ENCODE results near the gene ISCA1. TPM values are rescaled to one million over a fixed set of nuclear protein-coding genes. Genes with fewer than 3 reads are reported as not detected.
"Not testable (repeated sequence)": the region's sequence is repeated elsewhere in the genome, so short reads cannot be mapped to it uniquely, and the experiment has no call there.

ISCA1 gene
- total and polyA plus RNA-seq, 5 donors from 2014 or later = 60.2 to 91.7 (median 64.1) TPM

DNA sequence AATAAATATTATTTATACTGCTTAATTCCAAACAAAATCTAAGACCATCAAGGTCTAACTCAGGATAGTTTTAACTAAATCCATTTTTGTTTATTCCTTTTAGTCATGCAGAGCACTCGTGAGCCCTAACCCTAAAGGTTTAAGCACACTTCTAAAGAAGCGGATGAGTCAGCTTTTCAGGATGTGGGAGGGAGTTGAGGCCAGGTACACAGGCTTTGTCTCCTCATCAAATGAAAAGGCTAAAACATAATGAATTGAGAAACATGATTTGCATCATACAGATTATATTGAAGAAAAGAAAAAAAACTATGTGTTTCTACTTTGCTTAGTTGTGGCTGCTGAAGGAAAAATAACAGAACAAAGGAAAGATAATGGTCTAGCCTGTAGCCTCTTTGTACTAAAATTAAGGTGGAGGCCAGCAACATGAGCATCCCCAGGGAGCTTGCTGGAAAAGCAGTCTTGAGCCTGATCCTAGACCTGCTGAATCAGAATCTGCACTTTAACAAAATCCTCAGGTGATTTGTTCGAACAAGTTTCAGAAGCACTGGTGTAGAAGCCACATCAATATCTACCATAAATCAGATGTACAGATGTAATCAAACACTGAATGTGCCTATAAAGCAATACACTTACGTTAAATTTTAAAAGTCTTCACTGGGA, 21.1 kb upstream of the ISCA1 start:
- Mint-ChIP-seq H3K27me3 (no peaks in the 10 kb centered on the region), H3K9me3 (no peaks in the 10 kb centered on the region), H3K4me1 (peaks cover 15 to 26% (median 21%) of the 10 kb centered on the region in 4 donors), H3K4me3 (peak overlapping the region in 3 of 4 donors; percentile 13 to 26 (median 15)), H3K27ac (peak overlapping the region; percentile 72 to 85 (median 77)), H3K36me3 (peaks cover 53% of the 10 kb centered on the region)
- peaks cover 96% of the 10 kb centered on the region for H3K36me3 ChIP-seq (ENCODE audit: control insufficient read depth, insufficient read depth, low read length)
- peak; percentile 99 to 100 for ATAC-seq (ENCODE audit: low read depth in 2 of 2)
- no peaks in the 10 kb centered on the region for H3K27me3 ChIP-seq (ENCODE audit: control insufficient read depth, insufficient read depth, low read length)
- no peak overlapping the region for H3K27ac ChIP-seq (ENCODE audit: insufficient read depth, low read length, poor library complexity, severe bottlenecking)
- peak overlapping the region; percentile 7 for H3K4me3 ChIP-seq (ENCODE audit: low read depth, low read length)
- H3K4me1 ChIP-seq (ENCODE audit: control insufficient read depth, insufficient read depth, low read length, poor library complexity, severe bottlenecking) = peaks cover 16% of the 10 kb centered on the region
- no peaks in the 10 kb centered on the region for H3K9me3 ChIP-seq (ENCODE audit: control insufficient read depth in 2 of 2, low read length in 2 of 2)
- peak; percentile 13 to 81 (median 34) for DNase-seq

DNA sequence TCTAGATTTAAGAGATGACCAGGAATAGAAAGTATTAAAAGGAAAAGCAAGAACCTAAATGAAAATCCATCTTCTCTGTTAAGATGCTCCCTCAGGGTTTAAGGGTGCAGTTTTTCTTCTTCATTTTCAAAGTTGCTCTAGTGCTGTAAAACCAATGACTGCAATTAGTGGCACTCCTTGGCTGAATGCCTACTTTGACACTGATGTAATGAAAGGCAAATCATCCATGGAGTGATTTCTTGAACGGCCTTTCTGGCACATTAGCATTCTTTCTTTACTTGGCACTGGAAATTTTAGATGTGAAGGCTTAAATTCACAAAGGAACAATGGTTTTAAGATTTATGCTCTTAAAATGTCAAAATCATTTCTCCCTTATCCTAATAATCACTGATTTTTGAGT, 19.3 kb upstream of the ISCA1 start:
- Histone ChIP-seq H3K4me1 (ENCODE audit: control insufficient read depth, insufficient read depth, low read length, poor library complexity, severe bottlenecking) (peaks cover 16% of the 10 kb centered on the region), H3K27ac (ENCODE audit: insufficient read depth, low read length, poor library complexity, severe bottlenecking) (no peak overlapping the region), H3K36me3 (ENCODE audit: control insufficient read depth, insufficient read depth, low read length) (peaks cover 96% of the 10 kb centered on the region), H3K27me3 (ENCODE audit: control insufficient read depth, insufficient read depth, low read length) (no peaks in the 10 kb centered on the region), H3K4me3 (ENCODE audit: low read depth, low read length) (no peak overlapping the region), H3K9me3 (ENCODE audit: control insufficient read depth in 2 of 2, low read length in 2 of 2) (no peaks in the 10 kb centered on the region)
- ATAC-seq (ENCODE audit: low read depth in 2 of 2) (no peak), DNase-seq (no peak)
- Mint-ChIP-seq H3K4me3 (no peak overlapping the region), H3K4me1 (peaks cover 15 to 31% (median 29%) of the 10 kb centered on the region in 4 donors), H3K27me3 (no peaks in the 10 kb centered on the region), H3K27ac (peak overlapping the region in 2 of 3 donors; percentile 59 to 69), H3K36me3 (peaks cover 58% of the 10 kb centered on the region), H3K9me3 (no peaks in the 10 kb centered on the region)

DNA sequence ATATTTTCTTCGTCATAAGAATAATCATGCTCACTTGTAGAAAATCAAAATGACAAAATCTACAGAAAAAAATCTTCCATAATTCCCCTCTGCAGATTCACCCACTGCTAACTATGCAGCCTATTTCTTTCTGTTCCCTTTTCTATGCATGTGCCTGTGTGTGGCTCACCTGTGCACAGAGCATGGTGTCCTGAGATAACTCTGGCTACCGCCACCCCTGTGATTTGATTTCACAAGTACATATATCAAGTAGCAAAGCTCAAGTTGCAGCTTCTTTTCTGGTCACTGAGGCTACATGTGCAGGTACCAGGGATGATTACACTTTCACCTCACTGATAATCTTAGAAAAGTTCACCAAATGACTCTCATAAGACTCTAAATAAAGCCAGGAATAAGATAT, 18.4 kb upstream of the ISCA1 start:
- no peak for DNase-seq
- no peak overlapping the region for H3K4me3 Mint-ChIP-seq
- no peak for ATAC-seq (ENCODE audit: low read depth in 2 of 2)
- H3K4me3 ChIP-seq (ENCODE audit: low read depth, low read length) = no peak overlapping the region
- peaks cover 61% of the 10 kb centered on the region for H3K36me3 Mint-ChIP-seq
- no peaks in the 10 kb centered on the region for H3K9me3 ChIP-seq (ENCODE audit: control insufficient read depth in 2 of 2, low read length in 2 of 2)
- H3K27me3 Mint-ChIP-seq = no peaks in the 10 kb centered on the region
- H3K27ac Mint-ChIP-seq = peak overlapping the region in 2 of 3 donors; percentile 26 to 87
- peaks cover 16% of the 10 kb centered on the region for H3K4me1 ChIP-seq (ENCODE audit: control insufficient read depth, insufficient read depth, low read length, poor library complexity, severe bottlenecking)
- H3K27ac ChIP-seq (ENCODE audit: insufficient read depth, low read length, poor library complexity, severe bottlenecking) = no peak overlapping the region
- no peaks in the 10 kb centered on the region for H3K9me3 Mint-ChIP-seq
- H3K4me1 Mint-ChIP-seq = peaks cover 15 to 31% (median 29%) of the 10 kb centered on the region in 4 donors
- H3K36me3 ChIP-seq (ENCODE audit: control insufficient read depth, insufficient read depth, low read length) = peaks cover 91% of the 10 kb centered on the region
- H3K27me3 ChIP-seq (ENCODE audit: control insufficient read depth, insufficient read depth, low read length) = no peaks in the 10 kb centered on the region

DNA sequence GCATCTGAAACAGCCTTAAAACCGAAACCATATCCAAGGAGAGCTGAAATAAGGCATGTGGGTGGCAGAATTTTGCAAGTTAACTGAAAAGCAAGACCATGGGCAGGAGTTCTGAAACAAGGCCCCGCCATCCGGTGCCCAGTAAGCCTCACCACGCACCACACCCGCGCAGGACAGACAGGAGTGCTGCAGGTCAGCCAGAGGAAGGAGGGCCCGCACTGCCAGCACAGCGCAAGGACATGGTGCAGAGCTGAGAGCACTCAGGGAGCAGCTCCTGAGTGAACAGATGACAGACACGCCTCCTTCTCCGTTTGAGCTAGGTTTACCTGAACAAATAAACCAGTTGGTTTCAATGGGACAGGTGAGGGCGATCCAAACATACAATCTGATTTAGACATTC, 16.5 kb upstream of the ISCA1 start:
- peaks cover 9 to 25% (median 20%) of the 10 kb centered on the region in 4 donors for H3K4me1 Mint-ChIP-seq
- H3K9me3 Mint-ChIP-seq = no peaks in the 10 kb centered on the region
- no peaks in the 10 kb centered on the region for H3K27me3 Mint-ChIP-seq
- Histone ChIP-seq H3K27me3 (ENCODE audit: control insufficient read depth, insufficient read depth, low read length) (no peaks in the 10 kb centered on the region), H3K4me3 (ENCODE audit: low read depth, low read length) (no peak overlapping the region), H3K9me3 (ENCODE audit: control insufficient read depth in 2 of 2, low read length in 2 of 2) (no peaks in the 10 kb centered on the region), H3K27ac (ENCODE audit: insufficient read depth, low read length, poor library complexity, severe bottlenecking) (peak overlapping the region; percentile 23), H3K36me3 (ENCODE audit: control insufficient read depth, insufficient read depth, low read length) (peaks cover 85% of the 10 kb centered on the region), H3K4me1 (ENCODE audit: control insufficient read depth, insufficient read depth, low read length, poor library complexity, severe bottlenecking) (peaks cover 8% of the 10 kb centered on the region)
- H3K36me3 Mint-ChIP-seq = peaks cover 57% of the 10 kb centered on the region
- no peak overlapping the region for H3K4me3 Mint-ChIP-seq
- DNase-seq (no peak), ATAC-seq (ENCODE audit: low read depth in 2 of 2) (no peak)
- peak overlapping the region in 1 of 3 donors; percentile 56 for H3K27ac Mint-ChIP-seq

DNA sequence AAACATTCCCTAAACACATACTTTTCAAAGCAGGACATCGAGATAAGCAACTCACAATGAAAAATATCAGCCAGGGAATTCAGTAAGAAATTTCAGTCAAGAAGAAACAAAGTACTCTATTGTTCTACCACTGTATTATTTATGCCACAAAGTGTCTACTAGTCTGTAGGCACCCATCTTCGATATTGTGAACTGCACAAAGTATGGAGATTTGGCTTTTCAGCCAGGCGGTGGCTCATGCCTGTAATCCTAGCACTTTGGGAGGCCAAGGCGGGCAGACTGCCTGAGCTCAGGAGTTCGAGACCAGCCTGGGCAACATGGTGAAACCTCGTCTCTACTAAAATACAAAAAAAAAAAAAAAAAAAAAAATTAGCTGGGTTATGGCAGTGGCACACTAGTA, 8.0 kb upstream of the ISCA1 start:
- H3K27ac ChIP-seq (ENCODE audit: insufficient read depth, low read length, poor library complexity, severe bottlenecking); DNase-seq; H3K9me3 Mint-ChIP-seq; H3K27me3 Mint-ChIP-seq; H3K4me3 ChIP-seq (ENCODE audit: low read depth, low read length); H3K4me1 ChIP-seq (ENCODE audit: control insufficient read depth, insufficient read depth, low read length, poor library complexity, severe bottlenecking); H3K9me3 ChIP-seq (ENCODE audit: control insufficient read depth in 2 of 2, low read length in 2 of 2); H3K27me3 ChIP-seq (ENCODE audit: control insufficient read depth, insufficient read depth, low read length); ATAC-seq (ENCODE audit: low read depth in 2 of 2); H3K36me3 Mint-ChIP-seq; H3K4me3 Mint-ChIP-seq; H3K27ac Mint-ChIP-seq: not testable (repeated sequence)
- peaks cover 23% of the 10 kb centered on the region for H3K36me3 ChIP-seq (ENCODE audit: control insufficient read depth, insufficient read depth, low read length)
- H3K4me1 Mint-ChIP-seq = peaks cover 0 to 13% (median 9%) of the 10 kb centered on the region in 4 donors

DNA sequence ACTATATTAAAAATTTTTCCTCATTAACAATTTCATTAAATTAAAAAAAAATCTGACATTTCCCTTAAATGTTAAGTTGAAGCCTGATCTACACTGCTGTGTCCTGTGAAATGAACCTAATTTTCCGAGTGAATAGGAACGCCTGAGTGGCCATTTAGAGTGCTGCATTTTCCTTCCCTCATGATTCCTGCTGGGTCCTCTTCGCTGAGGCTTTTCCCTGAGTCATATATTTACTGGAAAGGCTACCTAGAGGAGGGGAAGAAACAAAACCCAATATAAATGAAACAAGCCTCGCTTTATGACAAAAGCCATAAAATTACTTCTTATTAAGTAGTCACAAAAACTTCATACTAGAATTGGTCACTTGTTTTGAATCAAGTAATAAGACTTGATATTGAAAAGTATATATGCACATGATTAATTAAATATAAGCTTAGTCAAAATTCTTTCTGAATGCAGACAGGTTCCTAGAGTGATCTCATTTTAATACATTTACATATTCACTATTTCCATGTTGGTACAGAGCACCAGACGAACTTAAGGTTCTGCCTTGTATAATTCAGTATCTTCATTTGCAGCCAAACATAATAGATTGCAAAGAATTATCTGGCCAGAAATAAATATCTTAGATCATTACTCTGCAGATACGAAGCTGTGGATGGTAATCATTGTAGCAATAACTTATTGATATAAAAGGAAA, 6.3 kb upstream of the ISCA1 start:
- Mint-ChIP-seq H3K36me3 (peaks cover 3% of the 10 kb centered on the region), H3K4me1 (peaks cover 2 to 13% (median 9%) of the 10 kb centered on the region in 4 donors), H3K27ac (no peak overlapping the region), H3K27me3 (no peaks in the 10 kb centered on the region), H3K4me3 (no peak overlapping the region), H3K9me3 (no peaks in the 10 kb centered on the region)
- Histone ChIP-seq H3K4me3 (ENCODE audit: low read depth, low read length) (no peak overlapping the region), H3K27ac (ENCODE audit: insufficient read depth, low read length, poor library complexity, severe bottlenecking) (no peak overlapping the region), H3K9me3 (ENCODE audit: control insufficient read depth in 2 of 2, low read length in 2 of 2) (no peaks in the 10 kb centered on the region), H3K36me3 (ENCODE audit: control insufficient read depth, insufficient read depth, low read length) (peaks cover 12% of the 10 kb centered on the region), H3K4me1 (ENCODE audit: control insufficient read depth, insufficient read depth, low read length, poor library complexity, severe bottlenecking) (no peaks in the 10 kb centered on the region), H3K27me3 (ENCODE audit: control insufficient read depth, insufficient read depth, low read length) (no peaks in the 10 kb centered on the region)
- ATAC-seq (ENCODE audit: low read depth in 2 of 2) (no peak), DNase-seq (no peak)

DNA sequence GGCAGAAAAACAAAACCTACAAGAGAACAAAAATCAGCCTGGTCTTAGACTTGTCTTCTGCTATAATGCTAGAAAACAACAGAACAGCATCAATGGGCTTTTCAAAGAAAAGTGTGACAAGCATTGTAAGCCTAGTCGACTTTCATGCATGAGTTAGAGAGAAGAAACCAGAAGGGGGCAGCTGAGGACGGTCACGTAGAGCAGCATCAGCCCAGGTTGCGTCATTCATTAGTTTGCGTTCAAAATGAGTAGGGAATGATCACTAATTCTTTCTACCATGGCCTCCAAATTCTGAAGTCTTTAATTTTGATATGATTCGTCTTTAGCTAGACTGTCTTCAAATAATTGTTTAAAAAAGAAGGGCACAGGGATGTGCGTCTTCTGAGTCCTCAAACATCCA, 4.7 kb upstream of the ISCA1 start:
- DNase-seq (peak in 2 of 3 donors; percentile 14 to 35), ATAC-seq (ENCODE audit: low read depth in 2 of 2) (no peak)
- peaks cover 3% of the 10 kb centered on the region for H3K36me3 Mint-ChIP-seq
- no peak overlapping the region for H3K27ac ChIP-seq (ENCODE audit: insufficient read depth, low read length, poor library complexity, severe bottlenecking)
- no peak overlapping the region for H3K4me3 Mint-ChIP-seq
- no peak overlapping the region for H3K4me3 ChIP-seq (ENCODE audit: low read depth, low read length)
- no peak overlapping the region for H3K27ac Mint-ChIP-seq
- H3K27me3 Mint-ChIP-seq = no peaks in the 10 kb centered on the region
- H3K36me3 ChIP-seq (ENCODE audit: control insufficient read depth, insufficient read depth, low read length) = peaks cover 8% of the 10 kb centered on the region
- no peaks in the 10 kb centered on the region for H3K9me3 Mint-ChIP-seq
- H3K27me3 ChIP-seq (ENCODE audit: control insufficient read depth, insufficient read depth, low read length) = no peaks in the 10 kb centered on the region
- no peaks in the 10 kb centered on the region for H3K9me3 ChIP-seq (ENCODE audit: control insufficient read depth in 2 of 2, low read length in 2 of 2)
- H3K4me1 Mint-ChIP-seq = peaks cover 13 to 17% (median 15%) of the 10 kb centered on the region in 4 donors
- H3K4me1 ChIP-seq (ENCODE audit: control insufficient read depth, insufficient read depth, low read length, poor library complexity, severe bottlenecking) = peaks cover 8% of the 10 kb centered on the region

Measured in CD4-positive, CD25-positive, alpha-beta regulatory T cell (primary cell).